Measurements from ENCODE around the gene S100A7A. TPM values are rescaled to one million over a fixed set of nuclear protein-coding genes. Genes with fewer than 3 reads are reported as not detected.
"Not testable (repeated sequence)": the region's sequence is repeated elsewhere in the genome, so short reads cannot be mapped to it uniquely, and the experiment has no call there.

The S100A7A gene
- total and polyA plus RNA-seq, 8 donors: 0.20 TPM; not detected in 7

GRCh38 chr1:153402226-153402625 lies 14.1 kb upstream of the S100A7A start:
- TF ChIP-seq CTCF (IDR thresholded peaks at IDR 0.05) (no peak), EP300 (IDR thresholded peaks at IDR 0.05) (no peak), POLR2A (IDR thresholded peaks at IDR 0.05) (no peak), POLR2AphosphoS5 (IDR thresholded peaks at IDR 0.05) (no peak)
- WGBS, 5 donors: 41 to 55% (median 42%) methylated on average over 2 of the region's 2 CpGs
- H3K9me3 ChIP-seq: no peaks in the 10 kb centered on the region
- H3K27ac ChIP-seq: no peak overlapping the region
- H3K27me3 ChIP-seq: peaks cover 0 to 45% (median 3%) of the 10 kb centered on the region in 3 donors
- DNase-seq: no peak
- intact Hi-C loops (cut with DNase I; ENCODE audit: low total_unique reads): no loop called here
- H3K36me3 ChIP-seq: no peaks in the 10 kb centered on the region
- no peak overlapping the region for H3K4me3 ChIP-seq
- no peaks in the 10 kb centered on the region for H3K4me1 ChIP-seq

GRCh38 chr1:153403421-153404085 lies 12.8 kb upstream of the S100A7A start:
- no peak for TF ChIP-seq POLR2A (IDR thresholded peaks at IDR 0.05)
- TF ChIP-seq POLR2AphosphoS5 (IDR thresholded peaks at IDR 0.05): no peak
- TF ChIP-seq CTCF (IDR thresholded peaks at IDR 0.05): no peak
- intact Hi-C loops (cut with DNase I; ENCODE audit: low total_unique reads): no loop called here
- Histone ChIP-seq H3K27ac (no peak overlapping the region), H3K9me3 (no peaks in the 10 kb centered on the region), H3K4me3 (no peak overlapping the region), H3K4me1 (no peaks in the 10 kb centered on the region), H3K27me3 (peaks cover 0 to 44% (median 4%) of the 10 kb centered on the region in 3 donors), H3K36me3 (no peaks in the 10 kb centered on the region)
- no peak for DNase-seq
- WGBS, 5 donors: 78 to 85% (median 84%) methylated on average over 11 of the region's 11 CpGs

GRCh38 chr1:153404086-153404635 lies 12.2 kb upstream of the S100A7A start:
- peaks cover 0 to 38% (median 4%) of the 10 kb centered on the region in 3 donors for H3K27me3 ChIP-seq
- 73 to 85% (median 79%) methylated on average over 7 of the region's 7 CpGs for WGBS, 5 donors
- intact Hi-C loops (cut with DNase I; ENCODE audit: low total_unique reads): no loop called here
- H3K4me3 ChIP-seq: no peak overlapping the region
- H3K27ac ChIP-seq: no peak overlapping the region
- no peaks in the 10 kb centered on the region for H3K4me1 ChIP-seq
- no peak for DNase-seq
- no peak for TF ChIP-seq CTCF (IDR thresholded peaks at IDR 0.05)
- TF ChIP-seq POLR2AphosphoS5 (IDR thresholded peaks at IDR 0.05): no peak
- TF ChIP-seq POLR2A (IDR thresholded peaks at IDR 0.05): no peak
- no peak for TF ChIP-seq EP300 (IDR thresholded peaks at IDR 0.05)
- no peaks in the 10 kb centered on the region for H3K36me3 ChIP-seq
- no peaks in the 10 kb centered on the region for H3K9me3 ChIP-seq

DNA sequence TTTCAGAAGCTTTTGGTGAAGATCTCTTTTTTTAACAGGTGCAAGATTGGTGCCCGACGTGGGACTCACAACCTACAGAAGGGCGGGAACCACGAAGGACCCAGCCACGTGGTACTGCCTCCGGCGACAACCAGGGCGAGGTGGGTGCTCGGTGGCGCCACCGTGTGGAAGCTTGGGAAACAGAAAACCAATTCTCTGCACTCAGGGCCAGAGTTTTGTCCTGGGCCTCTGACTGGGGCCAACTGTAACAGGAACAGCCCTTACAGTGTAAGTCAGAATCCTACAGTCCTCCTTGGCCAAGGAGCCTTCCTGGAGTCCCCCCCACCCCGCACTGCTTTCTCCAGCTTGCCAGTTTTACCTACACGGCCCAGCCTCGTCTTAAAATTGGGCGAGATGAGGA lies 11.6 kb upstream of the S100A7A start:
- Histone ChIP-seq H3K36me3 (no peaks in the 10 kb centered on the region), H3K9me3 (no peaks in the 10 kb centered on the region)
- peak; percentile 13 to 49 for DNase-seq

GRCh38 chr1:153405825-153406599 lies 10.3 kb upstream of the S100A7A start:
- H3K4me1 ChIP-seq; H3K9me3 ChIP-seq; H3K27ac ChIP-seq; H3K4me3 ChIP-seq; intact Hi-C loops (cut with DNase I; ENCODE audit: low total_unique reads); H3K36me3 ChIP-seq; DNase-seq: not testable (repeated sequence)
- 61 to 86% (median 73%) methylated on average over 5 to 6 of the region's 6 CpGs for WGBS, 5 donors
- H3K27me3 ChIP-seq: peaks cover 0 to 35% (median 4%) of the 10 kb centered on the region in 3 donors

More for the DNA sequence above, 11.6 kb upstream of the S100A7A start:
- intact Hi-C loops (cut with DNase I; ENCODE audit: low total_unique reads): no loop called here
- Histone ChIP-seq H3K27ac (no peak overlapping the region), H3K4me3 (no peak overlapping the region), H3K27me3 (peaks cover 0 to 35% (median 4%) of the 10 kb centered on the region in 3 donors), H3K4me1 (no peaks in the 10 kb centered on the region)
- TF ChIP-seq POLR2A (IDR thresholded peaks at IDR 0.05): no peak
- peak in 1 of 7 experiments; percentile 16 for TF ChIP-seq CTCF (IDR thresholded peaks at IDR 0.05)
- 39 to 50% (median 44%) methylated on average over 15 of the region's 15 CpGs for WGBS, 5 donors

GRCh38 chr1:153407274-153407673 lies 9.0 kb upstream of the S100A7A start:
- intact Hi-C loops (cut with DNase I; ENCODE audit: low total_unique reads); H3K4me3 ChIP-seq; H3K4me1 ChIP-seq; H3K27ac ChIP-seq; H3K9me3 ChIP-seq; H3K36me3 ChIP-seq: not testable (repeated sequence)
- 35 to 56% (median 41%) methylated on average over 11 of the region's 11 CpGs for WGBS, 5 donors
- peaks cover 0 to 35% (median 4%) of the 10 kb centered on the region in 3 donors for H3K27me3 ChIP-seq
- peak in 1 of 2 donors; percentile 5 for DNase-seq

DNA sequence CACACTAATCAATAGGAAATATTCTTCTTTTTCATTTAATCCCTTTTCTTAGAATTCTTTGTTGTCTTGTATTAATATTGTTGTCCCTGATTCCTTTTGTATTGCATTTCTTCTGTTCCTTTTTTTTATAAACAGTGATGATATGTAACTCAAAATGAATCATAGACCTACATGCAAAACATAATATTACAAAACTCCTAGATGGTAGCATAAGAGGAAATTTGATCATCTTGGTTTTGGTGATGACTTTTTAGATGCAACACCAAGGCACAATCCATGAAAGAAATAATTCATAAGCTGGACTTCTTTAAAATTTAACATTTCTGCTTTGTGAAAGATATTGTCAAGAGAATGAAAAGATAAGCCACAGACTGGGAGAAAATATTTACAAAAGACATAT lies 2.4 kb upstream of the S100A7A start:
- H3K36me3 ChIP-seq; intact Hi-C loops (cut with DNase I; ENCODE audit: low total_unique reads); H3K9me3 ChIP-seq; H3K4me3 ChIP-seq; H3K4me1 ChIP-seq; H3K27ac ChIP-seq; DNase-seq: not testable (repeated sequence)
- H3K27me3 ChIP-seq: peaks cover 0 to 17% (median 0%) of the 10 kb centered on the region in 3 donors
